ENCODE data around the gene ATG16L2. TPM values are rescaled to one million over a fixed set of nuclear protein-coding genes. Genes with fewer than 3 reads are reported as not detected.

ATG16L2 gene
- total and polyA plus RNA-seq, 2 donors (not counting 1 experiment from before 2014, with no cell fraction given) = 212 to 350 TPM

- H3K9me3 Mint-ChIP-seq (ENCODE audit: insufficient read depth) = no peaks in the 10 kb centered on the region
These were observed 44.5 kb upstream of the ATG16L2 start for GRCh38 chr11:72769680-72770079.

DNA sequence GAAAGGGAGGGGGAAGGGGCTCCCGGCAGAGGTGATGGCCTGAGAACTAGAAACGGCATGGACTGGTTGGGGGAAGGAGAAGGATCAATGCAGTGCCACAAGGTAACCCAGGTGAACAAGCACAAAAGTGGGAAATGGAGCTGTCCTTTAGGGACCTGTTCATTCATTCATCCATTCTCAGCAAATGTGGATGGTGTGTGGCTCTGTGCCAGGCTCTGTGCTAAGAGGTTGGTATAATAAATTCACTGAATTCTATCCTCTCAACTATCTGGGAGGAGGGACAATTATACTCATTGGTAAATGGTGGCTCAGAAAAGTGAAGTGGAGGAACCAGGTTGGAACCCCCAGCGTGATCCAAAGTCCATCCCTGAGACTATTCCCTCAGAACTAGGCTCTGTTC lies 43.4 kb upstream of the ATG16L2 start:
- Mint-ChIP-seq H3K27ac (no peak overlapping the region), H3K27me3 (no peaks in the 10 kb centered on the region), H3K4me3 (no peak overlapping the region), H3K4me1 (peaks cover 6% of the 10 kb centered on the region), H3K9me3 (ENCODE audit: insufficient read depth) (no peaks in the 10 kb centered on the region)
- Histone ChIP-seq H3K9ac (ENCODE audit: low read length) (no peak overlapping the region), H3K4me3 (ENCODE audit: control extremely low read depth in 1 of 5, extremely low read depth in 1 of 5, insufficient read depth in 1 of 5, low read depth in 2 of 5, low read length in 4 of 5) (no peak overlapping the region), H2AFZ (ENCODE audit: insufficient read depth, low read depth, low read length, poor library complexity, severe bottlenecking) (no peak overlapping the region), H4K20me1 (ENCODE audit: control insufficient read depth, insufficient read depth, low read length, poor library complexity, severe bottlenecking) (no peaks in the 10 kb centered on the region), H3K27me3 (replicated peaks in 1 of 4; ENCODE audit: control extremely low read depth in 1 of 4, control insufficient read depth in 3 of 4, insufficient read depth in 4 of 4, low read length in 3 of 4) (no peaks in the 10 kb centered on the region), H3K4me1 (ENCODE audit: control insufficient read depth in 2 of 2, insufficient read depth in 2 of 2, low read length in 2 of 2) (no peaks in the 10 kb centered on the region), H3K27ac (ENCODE audit: low read length in 2 of 2) (no peak overlapping the region), H3K79me2 (ENCODE audit: control insufficient read depth, insufficient read depth, low read length) (no peaks in the 10 kb centered on the region), H3K36me3 (replicated peaks in 1 of 2; ENCODE audit: control extremely low read depth in 1 of 2, control insufficient read depth in 1 of 2, extremely low read depth in 1 of 2, insufficient read depth in 2 of 2, low read length in 1 of 2) (no peaks in the 10 kb centered on the region), H3K4me2 (replicated peaks; ENCODE audit: low read depth, low read length, poor library complexity, severe bottlenecking) (no peak overlapping the region), H3K9me3 (ENCODE audit: control extremely low read depth in 1 of 3, control insufficient read depth in 2 of 3, insufficient read depth in 1 of 3, low read length in 2 of 3) (no peaks in the 10 kb centered on the region)
- intact Hi-C loops (cut with micrococcal nuclease) = no loop called here
- 100% methylated on average over 2 of the region's 3 CpGs for WGBS (ENCODE audit: insufficient coverage)
- TF ChIP-seq, protein P1, sequence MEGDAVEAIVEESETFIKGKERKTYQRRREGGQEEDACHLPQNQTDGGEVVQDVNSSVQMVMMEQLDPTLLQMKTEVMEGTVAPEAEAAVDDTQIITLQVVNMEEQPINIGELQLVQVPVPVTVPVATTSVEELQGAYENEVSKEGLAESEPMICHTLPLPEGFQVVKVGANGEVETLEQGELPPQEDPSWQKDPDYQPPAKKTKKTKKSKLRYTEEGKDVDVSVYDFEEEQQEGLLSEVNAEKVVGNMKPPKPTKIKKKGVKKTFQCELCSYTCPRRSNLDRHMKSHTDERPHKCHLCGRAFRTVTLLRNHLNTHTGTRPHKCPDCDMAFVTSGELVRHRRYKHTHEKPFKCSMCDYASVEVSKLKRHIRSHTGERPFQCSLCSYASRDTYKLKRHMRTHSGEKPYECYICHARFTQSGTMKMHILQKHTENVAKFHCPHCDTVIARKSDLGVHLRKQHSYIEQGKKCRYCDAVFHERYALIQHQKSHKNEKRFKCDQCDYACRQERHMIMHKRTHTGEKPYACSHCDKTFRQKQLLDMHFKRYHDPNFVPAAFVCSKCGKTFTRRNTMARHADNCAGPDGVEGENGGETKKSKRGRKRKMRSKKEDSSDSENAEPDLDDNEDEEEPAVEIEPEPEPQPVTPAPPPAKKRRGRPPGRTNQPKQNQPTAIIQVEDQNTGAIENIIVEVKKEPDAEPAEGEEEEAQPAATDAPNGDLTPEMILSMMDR (IDR thresholded peaks at IDR 0.05) = no peak
- TF ChIP-seq EZH2 (IDR thresholded peaks at IDR 0.05; ENCODE audit: borderline replicate concordance, insufficient read depth, low read depth, low read length, poor library complexity, severe bottlenecking) = no peak
- no peak for ATAC-seq (ENCODE audit: low read depth)
- POLR2A ChIA-PET = no interaction called here
- no peak for DNase-seq
- CTCF ChIA-PET = interaction anchor here (0.5 to 1.2 kb wide), 3 partner anchors 12 to 81 kb away, joined by 3 read pairs; no protein-coding TSS in a partner anchor

More at GRCh38 chr11:72769680-72770079, 44.5 kb upstream of the ATG16L2 start:
- Mint-ChIP-seq H3K27me3 (no peaks in the 10 kb centered on the region), H3K4me1 (peaks cover 6% of the 10 kb centered on the region), H3K27ac (no peak overlapping the region), H3K4me3 (no peak overlapping the region)
- H3K27ac ChIP-seq (ENCODE audit: low read length in 2 of 2) = no peak overlapping the region
- no peak overlapping the region for H2AFZ ChIP-seq (ENCODE audit: insufficient read depth, low read depth, low read length, poor library complexity, severe bottlenecking)
- no peaks in the 10 kb centered on the region for H3K36me3 ChIP-seq (replicated peaks in 1 of 2; ENCODE audit: control extremely low read depth in 1 of 2, control insufficient read depth in 1 of 2, extremely low read depth in 1 of 2, insufficient read depth in 2 of 2, low read length in 1 of 2)
- H3K79me2 ChIP-seq (ENCODE audit: control insufficient read depth, insufficient read depth, low read length) = no peaks in the 10 kb centered on the region
- H4K20me1 ChIP-seq (ENCODE audit: control insufficient read depth, insufficient read depth, low read length, poor library complexity, severe bottlenecking) = no peaks in the 10 kb centered on the region
- ATAC-seq (ENCODE audit: low read depth) = no peak
- ChIA-PET CTCF (interaction anchor here (1.0 kb wide), 1 partner anchor 23 kb away, joined by 3 read pairs; no protein-coding TSS in a partner anchor), POLR2A (no interaction called here)
- no peak for DNase-seq
- H3K27me3 ChIP-seq (replicated peaks in 1 of 4; ENCODE audit: control extremely low read depth in 1 of 4, control insufficient read depth in 3 of 4, insufficient read depth in 4 of 4, low read length in 3 of 4) = no peaks in the 10 kb centered on the region
- 93% methylated on average over 3 of the region's 4 CpGs for WGBS (ENCODE audit: insufficient coverage)
- TF ChIP-seq EZH2 (IDR thresholded peaks at IDR 0.05; ENCODE audit: borderline replicate concordance, insufficient read depth, low read depth, low read length, poor library complexity, severe bottlenecking) = no peak
- TF ChIP-seq, protein P1 (IDR thresholded peaks at IDR 0.05) = no peak
- H3K4me1 ChIP-seq (ENCODE audit: control insufficient read depth in 2 of 2, insufficient read depth in 2 of 2, low read length in 2 of 2) = no peaks in the 10 kb centered on the region
- H3K9ac ChIP-seq (ENCODE audit: low read length) = no peak overlapping the region
- no peak overlapping the region for H3K4me2 ChIP-seq (replicated peaks; ENCODE audit: low read depth, low read length, poor library complexity, severe bottlenecking)
- no peak overlapping the region for H3K4me3 ChIP-seq (ENCODE audit: control extremely low read depth in 1 of 5, extremely low read depth in 1 of 5, insufficient read depth in 1 of 5, low read depth in 2 of 5, low read length in 4 of 5)
- no peaks in the 10 kb centered on the region for H3K9me3 ChIP-seq (ENCODE audit: control extremely low read depth in 1 of 3, control insufficient read depth in 2 of 3, insufficient read depth in 1 of 3, low read length in 2 of 3)
- intact Hi-C loops (cut with micrococcal nuclease) = no loop called here
